Posterior vena cava (tissue), 2 donors: Measurements from ENCODE around the gene ZNF621. TPM values are rescaled to one million over a fixed set of nuclear protein-coding genes. Genes with fewer than 3 reads are reported as not detected.

Experiments used
- DNase-seq: peaks from one replicate; pipeline ENCODE4 v3.0.0-alpha.2; 2020; ENCODE audit warnings: low spot score
- intact Hi-C, 2 donors: fragments of 100-400 bp; cut with DNase I; formaldehyde crosslinking; loops; one replicate each; pipeline versions ENCODE4 v1.14.1 to v1.14.2; 2022 to 2023
- total RNA-seq, 2 donors: library from RNA; stranded (reverse); fragmentation: NEBNext Ultra II Directional; extraction: Animal tissue kit (Norgen Biotek cat#: 25700); gene quantifications; one replicate each; pipeline ENCODE4 v1.2.1, GENCODE V29; 2021
- donor health status: DM: yes; HTN: yes; CAD: no.
- donor health status: DM: yes; HTN: yes; CAD: no.

ZNF621 gene
- total RNA-seq, 2 donors from 2014 or later = 21.0 to 23.8 TPM

- no peak for DNase-seq
- intact Hi-C loops = loop anchor here (5.0 to 10.0 kb wide), 4 partner anchors 128 to 1298 kb away; no protein-coding TSS in a partner anchor
Measured at GRCh38 chr3:40586901-40587300, 62.1 kb downstream of the ZNF621 start.

GRCh38 chr3:40588406-40588805 is 63.6 kb downstream of the ZNF621 start:
- intact Hi-C loops = loop anchor here (5.0 to 10.0 kb wide), 4 partner anchors 126 to 1296 kb away; no protein-coding TSS in a partner anchor
- no peak for DNase-seq

Other genes starting within 250 kb of the ZNF621 start
- gene EIF1B, start 215.3 kb upstream of the ZNF621 start, total RNA-seq = 10 to 100 TPM; 47.3 to 50.9 TPM
- gene ENTPD3, start 137.8 kb upstream of the ZNF621 start, total RNA-seq = 1 to 10 TPM; 1.1 to 1.9 TPM
- 1,000 to 10,000 TPM; 1,096 to 1,308 TPM for gene RPL14, start 67.6 kb upstream of the ZNF621 start, total RNA-seq
- gene ZNF619, start 47.8 kb upstream of the ZNF621 start, total RNA-seq = 1 to 10 TPM; 4.7 to 5.5 TPM
- gene ZNF620, start 18.9 kb upstream of the ZNF621 start, total RNA-seq = 1 to 10 TPM; 3.6 to 3.7 TPM